PC-9 (cell line): ENCODE data around the gene RNF168. TPM values are rescaled to one million over a fixed set of nuclear protein-coding genes. Genes with fewer than 3 reads are reported as not detected.

ENCODE experiments used
- BruUV-seq: library from RNA; stranded (reverse); fragments of 400-500 nt; replicated peaks from 2 replicates; lab custom pipeline; 2021; lab: Mats Ljungman, UMichigan
- CTCF ChIA-PET: fragments of 300-600 bp; sonication (Branson Sonifier 250); formaldehyde crosslinking; loops from one replicate; lab custom pipeline; 2022; ENCODE audit warnings: antibody characterized with exemption; lab: Charles Lee
- POLR2A ChIA-PET: fragments of 300-600 bp; sonication (Branson Sonifier 250); formaldehyde crosslinking; loops from one replicate; lab custom pipeline; 2022; ENCODE audit warnings: antibody characterized with exemption; ENCODE audit not compliant: unreplicated experiment; lab: Charles Lee
- DNase-seq, 2 experiments: peaks; one replicate each; pipeline versions ENCODE4 v3.0.0 to v3.0.0-alpha.2; 2015 to 2022; ENCODE audit warnings: mixed read lengths in 1 of 2
- H2AFZ ChIP-seq: fragments of 200-600 bp; sonication (generic); 2 replicates; pipeline ENCODE4 v1.8.1; 2017; ENCODE audit warnings: antibody characterized with exemption
- H3F3A ChIP-seq: fragments of 200-600 bp; sonication (generic); 2 replicates; pipeline ENCODE4 v1.8.1; 2017; ENCODE audit warnings: antibody characterized with exemption, mild to moderate bottlenecking, low read depth; ENCODE audit not compliant: insufficient read depth
- H3K27ac ChIP-seq: fragments of 200-600 bp; sonication (generic); 2 replicates; pipeline ENCODE4 v1.6.1; 2016; ENCODE audit warnings: mixed run types
- H3K27me3 ChIP-seq: fragments of 200-600 bp; sonication (generic); 2 replicates; pipeline ENCODE4 v1.6.1; 2016; ENCODE audit warnings: low read depth, mixed run types; ENCODE audit not compliant: insufficient read depth
- H3K36me3 ChIP-seq: fragments of 200-600 bp; sonication (generic); 2 replicates; pipeline ENCODE4 v1.6.1; 2016; ENCODE audit warnings: low read depth, mixed run types
- H3K4me1 ChIP-seq: fragments of 200-600 bp; sonication (generic); replicated peaks from 2 replicates; pipeline ENCODE4 v1.6.1; 2016; ENCODE audit warnings: mixed run types; ENCODE audit not compliant: insufficient read depth
- H3K4me2 ChIP-seq: fragments of 200-600 bp; sonication (generic); 2 replicates; pipeline ENCODE4 v1.6.1; 2017; ENCODE audit warnings: mixed run types
- H3K4me3 ChIP-seq: fragments of 200-600 bp; sonication (generic); 2 replicates; pipeline ENCODE4 v1.6.1; 2016; ENCODE audit warnings: mixed run types
- H3K79me2 ChIP-seq: fragments of 200-600 bp; sonication (generic); 2 replicates; pipeline ENCODE4 v1.6.1; 2017; ENCODE audit warnings: low read depth, mixed run types
- H3K9me2 ChIP-seq: fragments of 200-600 bp; sonication (generic); 2 replicates; pipeline ENCODE4 v1.8.1; 2017; ENCODE audit warnings: mild to moderate bottlenecking; ENCODE audit not compliant: insufficient read depth
- H3K9me3 ChIP-seq: fragments of 200-600 bp; sonication (generic); 2 replicates; pipeline ENCODE4 v1.8.1; 2016; ENCODE audit warnings: low read depth; ENCODE audit not compliant: insufficient read depth
- H4K20me1 ChIP-seq: fragments of 200-600 bp; sonication (generic); 2 replicates; pipeline ENCODE4 v1.8.1; 2017; ENCODE audit not compliant: insufficient read depth
- CTCF ChIP-seq: fragments of 200-600 bp; sonication (generic); conservative IDR thresholded peaks from 2 replicates; pipeline ENCODE4 v1.6.1; 2017; ENCODE audit warnings: mixed run types, antibody characterized with exemption, mild to moderate bottlenecking, moderate library complexity
- EZH2 ChIP-seq: fragments of 200-600 bp; sonication (generic); IDR thresholded peaks from 2 replicates; pipeline ENCODE4 v1.8.0; 2017; ENCODE audit warnings: antibody characterized with exemption, low read depth
- intact Hi-C: fragments of 100-400 bp; cut with micrococcal nuclease; formaldehyde crosslinking; loops from one replicate; pipeline ENCODE4 v1.10.0; 2022; ENCODE audit not compliant: unreplicated experiment
- total RNA-seq: library from RNA; stranded (reverse); gene quantifications from 2 replicates; pipeline ENCODE4 v1.2.3, GENCODE V29; 2021

RNF168 gene
- total RNA-seq, 1 experiment from 2014 or later, result 60.6 TPM

GRCh38 chr3:196517162-196517800 lies 13.7 kb upstream of the RNF168 start:
- ChIA-PET POLR2A (no interaction called here), CTCF (interaction anchor here (0.5 to 0.7 kb wide), 4 partner anchors 57 to 493 kb away, joined by 3 to 7 read pairs (median 5); no protein-coding TSS in a partner anchor)
- Histone ChIP-seq H3K9me2 (no peaks in the 10 kb centered on the region), H4K20me1 (no peaks in the 10 kb centered on the region), H3K27me3 (no peaks in the 10 kb centered on the region), H2AFZ (no peak overlapping the region), H3K4me3 (no peak overlapping the region), H3K36me3 (no peaks in the 10 kb centered on the region), H3K4me1 (peaks cover 8% of the 10 kb centered on the region), H3K79me2 (no peaks in the 10 kb centered on the region), H3K9me3 (peaks cover 10% of the 10 kb centered on the region), H3F3A (0 out of 2 replicates have a peak, but pooled peaks cover 4% of the 10 kb centered on the region), H3K27ac (no peak overlapping the region), H3K4me2 (0 out of 2 replicates have a peak overlapping the region, but pooled peaks have one; percentile 7)
- DNase-seq, result peak in 1 of 2 experiments; percentile 57
- BruUV-seq, result no TSS peak
- intact Hi-C loops, result no loop called here
- no peak for TF ChIP-seq EZH2
- no peak; the same call in 1 of the 2 replicates for TF ChIP-seq CTCF

GRCh38 chr3:196514913-196515621 lies 11.5 kb upstream of the RNF168 start, which contains the start of gene SMCO1:
TSS of gene SMCO1 (minus strand) at chr3:196515346. CDS start at chr3:196515209, 137 bp downstream.
- Histone ChIP-seq H3K4me2 (no peak within 1 kb of the TSS), H3K9me3 (peaks cover 8% of the 10 kb centered on the region), H3K27ac (no peak within 1 kb of the TSS), H3F3A (0 out of 2 replicates have a peak, but pooled peaks cover 4% of the 10 kb centered on the region), H3K27me3 (no peaks in the 10 kb centered on the region), H3K79me2 (no peaks in the 10 kb centered on the region), H2AFZ (no peak within 1 kb of the TSS), H3K4me3 (no peak within 1 kb of the TSS), H3K4me1 (peaks cover 8% of the 10 kb centered on the region), H3K9me2 (no peaks in the 10 kb centered on the region), H3K36me3 (no peaks in the 10 kb centered on the region), H4K20me1 (no peaks in the 10 kb centered on the region)
- DNase-seq, result no peak
- TF ChIP-seq CTCF (no peak), EZH2 (no peak)
- CTCF ChIA-PET, result no interaction called here
- POLR2A ChIA-PET, result no interaction called here
- intact Hi-C loops, result no loop called here
- no TSS peak for BruUV-seq

- H3K27me3 ChIP-seq, result no peaks in the 10 kb centered on the region
- peaks cover 8% of the 10 kb centered on the region for H3K4me1 ChIP-seq
- H3K9me3 ChIP-seq, result peaks cover 1% of the 10 kb centered on the region
- CTCF ChIA-PET, result no interaction called here
- no peak overlapping the region for H3K27ac ChIP-seq
- no peaks in the 10 kb centered on the region for H3K36me3 ChIP-seq
- H3K4me2 ChIP-seq, result no peak overlapping the region
- H3K9me2 ChIP-seq, result no peaks in the 10 kb centered on the region
- H4K20me1 ChIP-seq, result no peaks in the 10 kb centered on the region
- BruUV-seq, result no TSS peak
- POLR2A ChIA-PET, result no interaction called here
- 0 out of 2 replicates have a peak, but pooled peaks cover 4% of the 10 kb centered on the region for H3F3A ChIP-seq
- H3K79me2 ChIP-seq, result no peaks in the 10 kb centered on the region
- no peak for DNase-seq
- TF ChIP-seq EZH2 (no peak), CTCF (no peak)
- no peak overlapping the region for H3K4me3 ChIP-seq
- no peak overlapping the region for H2AFZ ChIP-seq
- intact Hi-C loops, result no loop called here
These were observed 10.8 kb upstream of the RNF168 start for GRCh38 chr3:196514350-196514716.
